Activated T-helper 2 cell treated with anti-CD3 and anti-CD28 coated beads, Interferon-gamma antibody, Interleukin-2, Interleukin-4, amounts not matched to agents 10 μg/mL and 5 μg/mL and 100 μg/mL, durations not matched to agents 14 hours and 24 hours and 36 hours (primary cell): Measurements from ENCODE around the gene CD248. TPM values are rescaled to one million over a fixed set of nuclear protein-coding genes. Genes with fewer than 3 reads are reported as not detected.
A peak's percentile ranks its signal among the peaks of the same experiment; 100 is the strongest.
"Not testable (repeated sequence)": the region's sequence is repeated elsewhere in the genome, so short reads cannot be mapped to it uniquely, and the experiment has no call there.

Experiments used
- DNase-seq: peaks from one replicate; pipeline ENCODE4 v3.0.0; 2021; ENCODE audit warnings: low spot score
- H3K27ac Mint-ChIP-seq: one replicate; pipeline ENCODE4 v1.8.0; 2021; ENCODE audit warnings: mixed read lengths
- H3K27me3 Mint-ChIP-seq: one replicate; pipeline ENCODE4 v1.8.0; 2021; ENCODE audit warnings: low read depth, mixed read lengths
- H3K36me3 Mint-ChIP-seq: one replicate; pipeline ENCODE4 v1.8.0; 2021; ENCODE audit warnings: low read depth, mixed read lengths
- H3K4me1 Mint-ChIP-seq: one replicate; pipeline ENCODE4 v1.8.0; 2021; ENCODE audit warnings: low read depth, mixed read lengths
- H3K4me3 Mint-ChIP-seq: one replicate; pipeline ENCODE4 v1.8.0; 2021; ENCODE audit warnings: low read depth, mild to moderate bottlenecking, moderate library complexity, mixed read lengths
- H3K9me3 Mint-ChIP-seq: one replicate; pipeline ENCODE4 v1.8.0; 2021; ENCODE audit warnings: mixed read lengths
- intact Hi-C: fragments of 100-400 bp; cut with micrococcal nuclease; formaldehyde crosslinking; loops from one replicate; pipeline ENCODE4 v1.15.1; 2023
- total RNA-seq: library from RNA; stranded (reverse); gene quantifications from 2 replicates; pipeline ENCODE4 v1.2.3, GENCODE V29; 2022

The CD248 gene, protein sequence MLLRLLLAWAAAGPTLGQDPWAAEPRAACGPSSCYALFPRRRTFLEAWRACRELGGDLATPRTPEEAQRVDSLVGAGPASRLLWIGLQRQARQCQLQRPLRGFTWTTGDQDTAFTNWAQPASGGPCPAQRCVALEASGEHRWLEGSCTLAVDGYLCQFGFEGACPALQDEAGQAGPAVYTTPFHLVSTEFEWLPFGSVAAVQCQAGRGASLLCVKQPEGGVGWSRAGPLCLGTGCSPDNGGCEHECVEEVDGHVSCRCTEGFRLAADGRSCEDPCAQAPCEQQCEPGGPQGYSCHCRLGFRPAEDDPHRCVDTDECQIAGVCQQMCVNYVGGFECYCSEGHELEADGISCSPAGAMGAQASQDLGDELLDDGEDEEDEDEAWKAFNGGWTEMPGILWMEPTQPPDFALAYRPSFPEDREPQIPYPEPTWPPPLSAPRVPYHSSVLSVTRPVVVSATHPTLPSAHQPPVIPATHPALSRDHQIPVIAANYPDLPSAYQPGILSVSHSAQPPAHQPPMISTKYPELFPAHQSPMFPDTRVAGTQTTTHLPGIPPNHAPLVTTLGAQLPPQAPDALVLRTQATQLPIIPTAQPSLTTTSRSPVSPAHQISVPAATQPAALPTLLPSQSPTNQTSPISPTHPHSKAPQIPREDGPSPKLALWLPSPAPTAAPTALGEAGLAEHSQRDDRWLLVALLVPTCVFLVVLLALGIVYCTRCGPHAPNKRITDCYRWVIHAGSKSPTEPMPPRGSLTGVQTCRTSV
- not detected in 2 replicates for total RNA-seq

DNA sequence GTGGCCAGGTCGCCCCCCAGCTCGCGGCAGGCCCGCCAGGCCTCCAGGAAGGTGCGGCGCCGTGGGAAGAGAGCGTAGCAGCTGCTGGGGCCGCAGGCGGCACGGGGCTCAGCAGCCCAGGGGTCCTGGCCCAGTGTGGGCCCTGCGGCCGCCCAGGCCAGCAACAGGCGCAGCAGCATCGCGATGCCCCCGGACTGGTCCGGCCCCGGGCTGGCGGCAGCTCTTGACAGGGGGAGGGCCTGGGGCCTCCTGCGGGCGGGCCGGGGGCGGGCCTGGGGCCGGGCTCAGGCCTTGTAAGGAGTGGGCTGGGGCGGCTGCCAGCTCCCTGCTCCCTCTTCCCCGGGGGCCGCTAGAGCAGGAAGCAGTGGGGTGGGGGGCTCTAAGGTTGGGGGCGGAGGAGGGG, at the start of gene CD248:
CD248 (minus strand) TSS at position 196 of the 403 bp plus-strand sequence; CDS start at position 179, 17 bp downstream.
- H3K4me3 Mint-ChIP-seq = no peak within 1 kb of the TSS
- DNase-seq = no peak
- peaks cover 6% of the 10 kb centered on the region for H3K9me3 Mint-ChIP-seq
- intact Hi-C loops = no loop called here
- peaks cover 21% of the 10 kb centered on the region for H3K4me1 Mint-ChIP-seq
- H3K27ac Mint-ChIP-seq = peak within 1 kb of the TSS; percentile 28
- no peaks in the 10 kb centered on the region for H3K27me3 Mint-ChIP-seq
- H3K36me3 Mint-ChIP-seq = no peaks in the 10 kb centered on the region

GRCh38 chr11:66365711-66366619, 49.1 kb upstream of the CD248 start:
- Mint-ChIP-seq H3K27ac (no peak overlapping the region), H3K9me3 (no peaks in the 10 kb centered on the region), H3K4me1 (peaks cover 12% of the 10 kb centered on the region), H3K36me3 (peaks cover 19% of the 10 kb centered on the region), H3K4me3 (no peak overlapping the region), H3K27me3 (no peaks in the 10 kb centered on the region)
- no peak for DNase-seq
- intact Hi-C loops = no loop called here

DNA sequence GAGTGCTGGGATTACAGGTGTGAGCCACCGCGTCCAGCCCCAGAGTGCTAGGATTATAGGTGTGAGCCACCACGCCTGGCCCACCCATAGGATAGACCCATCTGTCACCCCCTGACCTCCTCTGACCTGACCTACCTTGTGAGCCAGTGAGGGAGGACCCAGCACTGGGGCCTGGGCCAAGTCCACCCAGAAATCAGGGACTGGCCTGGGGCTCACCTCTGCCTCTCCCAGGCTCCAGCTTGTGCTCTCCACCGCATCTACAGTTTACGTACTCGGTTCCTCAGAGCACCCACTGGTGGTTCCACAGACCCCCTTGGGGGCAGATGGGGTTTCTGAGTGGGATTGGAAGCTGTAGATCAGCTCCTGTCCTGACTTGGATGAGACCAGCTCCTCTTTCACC, 48.3 kb upstream of the CD248 start:
- H3K36me3 Mint-ChIP-seq = peaks cover 19% of the 10 kb centered on the region
- no peak overlapping the region for H3K4me3 Mint-ChIP-seq
- DNase-seq = no peak
- H3K27me3 Mint-ChIP-seq = no peaks in the 10 kb centered on the region
- H3K9me3 Mint-ChIP-seq = no peaks in the 10 kb centered on the region
- H3K4me1 Mint-ChIP-seq = peaks cover 8% of the 10 kb centered on the region
- no peak overlapping the region for H3K27ac Mint-ChIP-seq
- intact Hi-C loops = no loop called here

GRCh38 chr11:66363805-66364535, 47.1 kb upstream of the CD248 start:
- H3K27ac Mint-ChIP-seq = no peak overlapping the region
- peaks cover 15% of the 10 kb centered on the region for H3K36me3 Mint-ChIP-seq
- no peaks in the 10 kb centered on the region for H3K9me3 Mint-ChIP-seq
- DNase-seq = peak; percentile 58
- H3K4me3 Mint-ChIP-seq = no peak overlapping the region
- H3K4me1 Mint-ChIP-seq = peaks cover 2% of the 10 kb centered on the region
- intact Hi-C loops = no loop called here
- H3K27me3 Mint-ChIP-seq = no peaks in the 10 kb centered on the region

DNA sequence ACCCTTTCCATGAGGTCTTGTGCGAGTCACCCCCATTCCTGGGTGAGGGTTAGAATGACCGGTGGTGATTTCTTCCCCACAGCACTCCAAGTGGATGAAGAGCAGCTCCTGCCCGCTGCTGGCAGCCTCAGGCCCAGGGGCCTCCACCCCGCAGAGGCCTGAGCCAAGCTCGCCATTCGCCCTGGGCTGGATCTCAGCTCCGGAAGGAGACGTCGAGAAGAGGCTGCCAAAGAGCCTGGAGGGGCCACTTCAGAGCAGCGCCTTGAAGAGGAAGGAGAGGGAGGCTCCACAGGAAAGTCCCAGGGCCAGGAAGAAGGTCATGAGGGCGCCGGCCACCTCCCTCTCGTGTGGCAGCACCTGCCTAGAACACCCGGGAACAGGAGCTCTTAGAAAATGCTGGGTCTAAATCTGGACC, 46.4 kb upstream of the CD248 start:
- H3K4me3 Mint-ChIP-seq = no peak overlapping the region
- DNase-seq = no peak
- H3K27me3 Mint-ChIP-seq = no peaks in the 10 kb centered on the region
- no peaks in the 10 kb centered on the region for H3K9me3 Mint-ChIP-seq
- H3K36me3 Mint-ChIP-seq = peaks cover 13% of the 10 kb centered on the region
- no peak overlapping the region for H3K27ac Mint-ChIP-seq
- intact Hi-C loops = no loop called here
- H3K4me1 Mint-ChIP-seq = peaks cover 2% of the 10 kb centered on the region

GRCh38 chr11:66362481-66363147, 45.8 kb upstream of the CD248 start:
- peaks cover 7% of the 10 kb centered on the region for H3K36me3 Mint-ChIP-seq
- H3K4me3 Mint-ChIP-seq = no peak overlapping the region
- intact Hi-C loops = no loop called here
- DNase-seq = no peak
- H3K27me3 Mint-ChIP-seq = no peaks in the 10 kb centered on the region
- H3K9me3 Mint-ChIP-seq = no peaks in the 10 kb centered on the region
- no peak overlapping the region for H3K27ac Mint-ChIP-seq
- peaks cover 2% of the 10 kb centered on the region for H3K4me1 Mint-ChIP-seq

GRCh38 chr11:66361502-66361941, 44.7 kb upstream of the CD248 start:
- Mint-ChIP-seq H3K27me3 (no peaks in the 10 kb centered on the region), H3K4me3 (no peak overlapping the region), H3K4me1 (peaks cover 2% of the 10 kb centered on the region), H3K36me3 (peaks cover 7% of the 10 kb centered on the region), H3K27ac (no peak overlapping the region), H3K9me3 (no peaks in the 10 kb centered on the region)
- intact Hi-C loops = no loop called here
- DNase-seq = no peak

DNA sequence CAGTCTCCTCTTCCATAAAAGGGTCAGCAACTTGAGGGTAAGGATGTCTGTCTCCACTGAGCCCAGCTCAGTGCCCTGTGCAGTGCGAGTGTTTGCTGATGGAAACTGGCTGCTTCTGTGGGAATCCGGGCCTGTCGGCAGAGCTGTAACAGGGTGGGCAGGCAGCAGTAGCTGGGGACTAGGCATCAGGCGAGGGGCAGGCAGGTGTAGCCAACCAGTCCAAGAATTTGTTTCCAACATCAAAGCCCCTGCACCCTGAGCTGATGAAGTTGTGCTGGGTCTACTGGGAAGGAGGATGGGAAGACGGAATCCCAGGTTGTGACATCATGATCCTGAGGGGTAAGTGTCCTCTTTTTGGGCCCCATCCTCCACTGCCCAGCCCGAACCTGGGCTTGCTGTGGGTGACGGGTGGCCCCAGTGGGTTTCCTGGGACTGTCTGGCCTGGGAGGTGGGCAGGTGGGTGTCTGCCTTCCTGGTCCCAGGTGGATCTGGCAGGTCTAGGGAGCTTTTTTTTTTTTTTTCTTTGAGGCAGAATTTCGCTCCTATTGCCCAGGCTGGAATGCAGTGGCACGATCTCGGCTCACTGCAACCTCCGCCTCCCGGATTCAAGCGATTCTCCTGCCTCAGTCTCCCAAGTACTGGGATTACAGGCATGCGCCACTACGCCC, 43.7 kb upstream of the CD248 start:
- H3K9me3 Mint-ChIP-seq = no peaks in the 10 kb centered on the region
- H3K4me1 Mint-ChIP-seq = peaks cover 2% of the 10 kb centered on the region
- H3K4me3 Mint-ChIP-seq = no peak overlapping the region
- no peak overlapping the region for H3K27ac Mint-ChIP-seq
- H3K36me3 Mint-ChIP-seq = peaks cover 7% of the 10 kb centered on the region
- intact Hi-C loops = no loop called here
- no peak for DNase-seq
- H3K27me3 Mint-ChIP-seq = no peaks in the 10 kb centered on the region

GRCh38 chr11:66359662-66360087, 42.8 kb upstream of the CD248 start:
- peaks cover 4% of the 10 kb centered on the region for H3K36me3 Mint-ChIP-seq
- H3K4me1 Mint-ChIP-seq = peaks cover 2% of the 10 kb centered on the region
- no peak overlapping the region for H3K27ac Mint-ChIP-seq
- intact Hi-C loops = no loop called here
- no peak overlapping the region for H3K4me3 Mint-ChIP-seq
- no peaks in the 10 kb centered on the region for H3K9me3 Mint-ChIP-seq
- H3K27me3 Mint-ChIP-seq = no peaks in the 10 kb centered on the region
- no peak for DNase-seq

DNA sequence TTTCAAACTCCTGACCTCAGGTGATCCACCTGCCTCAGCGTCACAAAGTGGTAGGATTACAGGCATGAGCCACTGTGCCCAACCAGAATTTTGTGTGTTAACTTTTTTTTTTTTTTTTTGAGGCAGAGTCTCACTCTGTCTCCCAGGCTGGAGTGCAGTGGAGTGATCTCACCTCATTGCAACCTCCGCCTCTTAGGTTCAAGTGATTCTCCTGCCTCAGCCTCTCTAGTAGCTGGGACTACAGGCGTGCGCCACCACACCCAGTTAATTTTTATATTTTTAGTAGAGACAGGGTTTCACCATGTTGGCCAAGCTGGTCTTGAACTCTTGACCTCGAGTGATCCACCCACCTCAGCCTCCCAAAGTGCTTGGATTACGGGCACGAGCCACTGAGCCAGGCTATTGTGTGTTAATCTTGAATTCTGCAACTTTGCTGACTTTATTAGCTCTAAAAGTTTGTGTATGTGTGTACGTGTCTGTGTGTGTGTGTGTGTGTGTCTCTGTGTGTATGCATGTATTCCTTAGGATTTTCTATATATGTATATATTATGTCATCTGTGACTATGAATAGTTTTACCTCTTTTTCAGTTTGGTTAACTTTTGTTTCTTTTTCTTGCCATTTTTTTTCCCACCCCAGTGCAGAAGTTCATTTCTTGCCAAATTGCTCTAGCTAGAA, 33.9 kb upstream of the CD248 start:
- H3K9me3 Mint-ChIP-seq, H3K36me3 Mint-ChIP-seq, DNase-seq, H3K27me3 Mint-ChIP-seq, H3K4me3 Mint-ChIP-seq, intact Hi-C loops, H3K27ac Mint-ChIP-seq, H3K4me1 Mint-ChIP-seq: not testable (repeated sequence)

GRCh38 chr11:66349084-66349386, 32.2 kb upstream of the CD248 start:
- Mint-ChIP-seq H3K4me3 (no peak overlapping the region), H3K36me3 (peaks cover 6% of the 10 kb centered on the region), H3K9me3 (no peaks in the 10 kb centered on the region), H3K27ac (no peak overlapping the region), H3K27me3 (no peaks in the 10 kb centered on the region), H3K4me1 (peaks cover 20% of the 10 kb centered on the region)
- intact Hi-C loops = loop anchor here (5.0 kb wide), 1 partner anchor 493 kb away; the partner anchor contains the start of gene RCE1
- no peak for DNase-seq
